Common myeloid progenitor, CD34-positive (primary cell): Measurements from ENCODE around the gene IL6R.
A peak's percentile ranks its signal among the peaks of the same experiment; 100 is the strongest.

ENCODE experiments used
- CTCF ChIA-PET: fragments of 350-600 bp; sonication (Branson Sonifier 250); formaldehyde crosslinking; loops from one replicate; lab custom pipeline; 2021; ENCODE audit warnings: antibody characterized with exemption; lab: Charles Lee
- POLR2A ChIA-PET: fragments of 350-600 bp; sonication (Branson Sonifier 250); formaldehyde crosslinking; loops from one replicate; lab custom pipeline; 2021; ENCODE audit warnings: antibody characterized with exemption; lab: Charles Lee
- DNase-seq, 3 donors: peaks; one replicate each; pipeline versions ENCODE4 v3.0.0 to v3.0.0-alpha.2; 2013
- H3K27ac ChIP-seq, 2 experiments: 1 replicate in 1 of 2; 2 replicates in 1 of 2; pipeline ENCODE4 v1.7.0; 2013; ENCODE audit warnings: inconsistent platforms in 2 of 2, low read length in 2 of 2, mild to moderate bottlenecking in 2 of 2, low read depth in 1 of 2, moderate library complexity in 1 of 2; ENCODE audit not compliant: severe bottlenecking in 2 of 2, insufficient read depth in 1 of 2, poor library complexity in 1 of 2
- H3K27me3 ChIP-seq, 5 experiments: replicated peaks in 2 of 5; 1 replicate in 3 of 5; 2 replicates in 2 of 5; pipeline versions ENCODE4 v1.6.1 to v1.7.0; 2013; ENCODE audit warnings: low read length in 4 of 5, mild to moderate bottlenecking in 2 of 5, moderate library complexity in 2 of 5, inconsistent platforms in 1 of 5; ENCODE audit not compliant: insufficient read depth in 5 of 5, control insufficient read depth in 4 of 5
- H3K36me3 ChIP-seq, 4 experiments: 1 replicate in 2 of 4; 2 replicates in 2 of 4; pipeline versions ENCODE4 v1.6.1 to v1.7.0; 2013; ENCODE audit warnings: low read length in 3 of 4, control low read depth in 1 of 4, mild to moderate bottlenecking in 1 of 4; ENCODE audit not compliant: control insufficient read depth in 4 of 4, insufficient read depth in 4 of 4
- H3K4me1 ChIP-seq, 4 experiments: 1 replicate in 3 of 4; 2 replicates in 1 of 4; pipeline versions ENCODE4 v1.6.1 to v1.7.1; 2013; ENCODE audit warnings: low read length in 3 of 4, mild to moderate bottlenecking in 3 of 4, control low read depth in 1 of 4, inconsistent platforms in 1 of 4, moderate library complexity in 1 of 4; ENCODE audit not compliant: control insufficient read depth in 4 of 4, insufficient read depth in 4 of 4; ENCODE audit errors: control extremely low read depth in 1 of 4
- H3K4me3 ChIP-seq, 7 experiments: 1 replicate in 4 of 7; 2 replicates in 3 of 7; pipeline versions ENCODE4 v1.5.1 to v1.7.0; 2013; ENCODE audit warnings: mild to moderate bottlenecking in 7 of 7, low read length in 6 of 7, moderate library complexity in 6 of 7, inconsistent platforms in 2 of 7, low read depth in 2 of 7, control low read depth in 1 of 7; ENCODE audit not compliant: insufficient read depth in 4 of 7, control insufficient read depth in 1 of 7; ENCODE audit errors: extremely low read depth in 1 of 7
- H3K9me3 ChIP-seq, 5 experiments: 1 replicate in 4 of 5; 2 replicates in 1 of 5; pipeline versions ENCODE4 v1.6.1 to v1.7.1; 2013; ENCODE audit warnings: low read length in 4 of 5, mild to moderate bottlenecking in 2 of 5, inconsistent platforms in 1 of 5, low read depth in 1 of 5, moderate library complexity in 1 of 5; ENCODE audit not compliant: control insufficient read depth in 4 of 5, insufficient read depth in 2 of 5; ENCODE audit errors: control extremely low read depth in 1 of 5
- WGBS: methylation state at CpG from one replicate; pipeline ENCODE4 v1.1.5; 2013; ENCODE audit not compliant: insufficient coverage; 5-methylcytosine and 5-hydroxymethylcytosine counted together

Gene IL6R

GRCh38 chr1:154430903-154431302 lies 25.8 kb downstream of the IL6R start:
- CTCF ChIA-PET: interaction anchor here (0.6 to 2.6 kb wide), 7 partner anchors 11 to 78 kb away, joined by 3 to 11 read pairs (median 4); no protein-coding TSS in a partner anchor
- 99% methylated on average over 7 of the region's 11 CpGs for WGBS
- DNase-seq: no peak

GRCh38 chr1:154431586-154432373 lies 26.6 kb downstream of the IL6R start:
- H3K9me3 ChIP-seq: no peaks in the 10 kb centered on the region
- DNase-seq: peak in 2 of 3 donors; percentile 14 to 39
- 85% methylated on average over 10 of the region's 10 CpGs for WGBS
- POLR2A ChIA-PET: no interaction called here
- CTCF ChIA-PET: interaction anchor here (0.6 to 2.6 kb wide), 5 partner anchors 10 to 57 kb away, joined by 3 to 11 read pairs (median 3); no protein-coding TSS in a partner anchor
- no peak overlapping the region for H3K4me3 ChIP-seq
- no peak overlapping the region for H3K27ac ChIP-seq
- H3K27me3 ChIP-seq: no peaks in the 10 kb centered on the region
- H3K4me1 ChIP-seq: peaks cover 0 to 16% (median 4%) of the 10 kb centered on the region in 4 experiments
- peaks cover 0 to 58% (median 32%) of the 10 kb centered on the region in 4 experiments for H3K36me3 ChIP-seq

More at GRCh38 chr1:154430903-154431302, 25.8 kb downstream of the IL6R start:
- H3K9me3 ChIP-seq: no peaks in the 10 kb centered on the region
- POLR2A ChIA-PET: no interaction called here
- peaks cover 0 to 16% (median 4%) of the 10 kb centered on the region in 4 experiments for H3K4me1 ChIP-seq
- no peaks in the 10 kb centered on the region for H3K27me3 ChIP-seq
- no peak overlapping the region for H3K4me3 ChIP-seq
- peaks cover 0 to 52% (median 30%) of the 10 kb centered on the region in 4 experiments for H3K36me3 ChIP-seq
- no peak overlapping the region for H3K27ac ChIP-seq

- ChIA-PET CTCF (interaction anchor here (1.4 kb wide), 1 partner anchor 8 kb away, joined by 3 read pairs; no protein-coding TSS in a partner anchor), POLR2A (interaction anchor here (1.0 kb wide), 1 partner anchor 21 kb away, joined by 3 read pairs; no protein-coding TSS in a partner anchor)
- Histone ChIP-seq H3K9me3 (no peaks in the 10 kb centered on the region), H3K4me1 (peaks cover 0 to 16% (median 3%) of the 10 kb centered on the region in 4 experiments), H3K36me3 (peaks cover 0 to 61% (median 31%) of the 10 kb centered on the region in 4 experiments), H3K4me3 (no peak overlapping the region), H3K27me3 (no peaks in the 10 kb centered on the region), H3K27ac (no peak overlapping the region)
- 100% methylated on average over 3 of the region's 9 CpGs for WGBS
- DNase-seq: no peak
Observed at GRCh38 chr1:154433161-154433764, 28.1 kb downstream of the IL6R start.

GRCh38 chr1:154434346-154435085 lies 29.4 kb downstream of the IL6R start:
- CTCF ChIA-PET: interaction anchor here (1.3 to 1.7 kb wide), 2 partner anchors 16 to 25 kb away, joined by 3 to 4 read pairs; no protein-coding TSS in a partner anchor
- Histone ChIP-seq H3K36me3 (peaks cover 0 to 55% (median 25%) of the 10 kb centered on the region in 4 experiments), H3K27me3 (no peaks in the 10 kb centered on the region), H3K4me1 (peaks cover 0 to 16% (median 3%) of the 10 kb centered on the region in 4 experiments), H3K4me3 (no peak overlapping the region), H3K27ac (no peak overlapping the region), H3K9me3 (no peaks in the 10 kb centered on the region)
- POLR2A ChIA-PET: interaction anchor here (0.5 kb wide), 1 partner anchor 101 kb away, joined by 3 read pairs; no protein-coding TSS in a partner anchor
- DNase-seq: peak in 1 of 3 donors; percentile 16
- WGBS: 97% methylated on average over 11 of the region's 18 CpGs

GRCh38 chr1:154435599-154436200 lies 30.6 kb downstream of the IL6R start:
- no peak for DNase-seq
- 96% methylated on average over 9 of the region's 15 CpGs for WGBS
- no peaks in the 10 kb centered on the region for H3K27me3 ChIP-seq
- H3K4me3 ChIP-seq: no peak overlapping the region
- CTCF ChIA-PET: interaction anchor here (1.3 to 1.7 kb wide), 4 partner anchors 12 to 44 kb away, joined by 3 to 6 read pairs (median 4); no protein-coding TSS in a partner anchor
- no peaks in the 10 kb centered on the region for H3K9me3 ChIP-seq
- POLR2A ChIA-PET: no interaction called here
- no peak overlapping the region for H3K27ac ChIP-seq
- H3K4me1 ChIP-seq: peaks cover 0 to 20% (median 3%) of the 10 kb centered on the region in 4 experiments
- peaks cover 3 to 44% (median 19%) of the 10 kb centered on the region in 4 experiments for H3K36me3 ChIP-seq

- DNase-seq: no peak
- H3K36me3 ChIP-seq: peaks cover 3 to 42% (median 22%) of the 10 kb centered on the region in 4 experiments
- H3K4me3 ChIP-seq: no peak overlapping the region
- H3K4me1 ChIP-seq: peaks cover 0 to 20% (median 6%) of the 10 kb centered on the region in 4 experiments
- no peak overlapping the region for H3K27ac ChIP-seq
- no peaks in the 10 kb centered on the region for H3K9me3 ChIP-seq
- CTCF ChIA-PET: interaction anchor here (0.7 to 1.7 kb wide), 3 partner anchors 12 to 43 kb away, joined by 3 to 6 read pairs (median 4); no protein-coding TSS in a partner anchor
- no peaks in the 10 kb centered on the region for H3K27me3 ChIP-seq
- 98% methylated on average over 8 of the region's 9 CpGs for WGBS
- POLR2A ChIA-PET: no interaction called here
Observed at GRCh38 chr1:154436433-154436832, 31.3 kb downstream of the IL6R start.
